Hematopoietic multipotent progenitor cell (in vitro differentiated cells): ENCODE results near the gene USP22. TPM values are rescaled to one million over a fixed set of nuclear protein-coding genes. Genes with fewer than 3 reads are reported as not detected.

ENCODE experiments used
- DNase-seq, 3 donors: peaks; one replicate each; pipeline ENCODE4 v3.0.0-alpha.2; 2011 to 2015; ENCODE audit warnings: low read depth in 2 of 3, low spot score in 2 of 3
- total RNA-seq: library from RNA; depleted of rRNA; stranded (reverse); fragments of >200 nt; gene quantifications from one replicate; pipeline ENCODE4 v1.2.3, GENCODE V29; 2012

USP22 gene
- total RNA-seq, 1 donor = 331 TPM

GRCh38 chr17:21024024-21024423 is 18.8 kb downstream of the USP22 start:
- no peak for DNase-seq

- no peak for DNase-seq
Observed at GRCh38 chr17:21021208-21021803, 21.5 kb downstream of the USP22 start.

- DNase-seq = no peak
Observed at GRCh38 chr17:21020622-21021021, 22.2 kb downstream of the USP22 start.

- DNase-seq = peak in 2 of 3 donors; percentile 40 to 54
Observed at GRCh38 chr17:21019976-21020586, 22.7 kb downstream of the USP22 start.

- DNase-seq = no peak
Observed at GRCh38 chr17:21018894-21019293, 23.9 kb downstream of the USP22 start.

GRCh38 chr17:21017861-21018260 is 24.9 kb downstream of the USP22 start:
- DNase-seq = no peak

GRCh38 chr17:21017256-21017655 is 25.6 kb downstream of the USP22 start:
- DNase-seq = no peak

- no peak for DNase-seq
Observed at GRCh38 chr17:21016826-21017225, 26.0 kb downstream of the USP22 start.

GRCh38 chr17:21015564-21015963 is 27.2 kb downstream of the USP22 start:
- DNase-seq = no peak

- DNase-seq = no peak
Observed at GRCh38 chr17:21014498-21014897, 28.3 kb downstream of the USP22 start.

GRCh38 chr17:21013983-21014382 is 28.8 kb downstream of the USP22 start:
- DNase-seq = no peak

GRCh38 chr17:21012736-21013135 is 30.1 kb downstream of the USP22 start:
- DNase-seq = no peak

- DNase-seq = no peak
Observed at GRCh38 chr17:21010705-21011596, 31.9 kb downstream of the USP22 start.

- no peak for DNase-seq
Observed at GRCh38 chr17:21008992-21009671, 33.7 kb downstream of the USP22 start.

- no peak for DNase-seq
Observed at GRCh38 chr17:21008160-21008915, 34.5 kb downstream of the USP22 start.

- DNase-seq = no peak
Observed at GRCh38 chr17:21007646-21008045, 35.2 kb downstream of the USP22 start.

GRCh38 chr17:21005803-21006202 is 37.0 kb downstream of the USP22 start:
- DNase-seq = no peak

GRCh38 chr17:21005367-21005766 is 37.4 kb downstream of the USP22 start:
- no peak for DNase-seq

GRCh38 chr17:21004016-21004930 is 38.5 kb downstream of the USP22 start:
- no peak for DNase-seq
